ENCODE measurements around the gene BRAT1. TPM values are rescaled to one million over a fixed set of nuclear protein-coding genes. Genes with fewer than 3 reads are reported as not detected.
A peak's percentile ranks its signal among the peaks of the same experiment; 100 is the strongest.

The BRAT1 gene
- total RNA-seq, 1 experiment from 2014 or later, result 50.0 TPM

DNA sequence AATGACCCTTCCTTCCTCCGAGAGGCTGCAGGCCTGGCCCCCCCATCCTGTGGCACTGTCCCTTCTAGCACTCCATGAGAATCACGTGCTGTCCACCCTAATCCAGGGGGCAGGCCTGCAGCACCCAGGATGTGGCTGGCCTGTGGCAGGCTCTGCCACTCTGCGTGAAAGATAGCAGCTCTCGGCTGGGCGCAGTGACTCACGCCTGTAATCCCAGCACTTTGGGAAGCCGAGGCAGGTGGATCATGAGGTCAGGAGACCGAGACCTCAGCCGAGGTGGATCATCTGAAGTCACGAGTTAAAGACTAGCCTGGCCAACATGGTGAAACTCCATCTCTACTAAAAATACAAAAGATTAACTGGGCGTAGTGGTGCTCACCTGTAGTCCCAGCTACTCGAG lies 54.6 kb downstream of the BRAT1 start (continued):
- TF ChIP-seq, protein P1, sequence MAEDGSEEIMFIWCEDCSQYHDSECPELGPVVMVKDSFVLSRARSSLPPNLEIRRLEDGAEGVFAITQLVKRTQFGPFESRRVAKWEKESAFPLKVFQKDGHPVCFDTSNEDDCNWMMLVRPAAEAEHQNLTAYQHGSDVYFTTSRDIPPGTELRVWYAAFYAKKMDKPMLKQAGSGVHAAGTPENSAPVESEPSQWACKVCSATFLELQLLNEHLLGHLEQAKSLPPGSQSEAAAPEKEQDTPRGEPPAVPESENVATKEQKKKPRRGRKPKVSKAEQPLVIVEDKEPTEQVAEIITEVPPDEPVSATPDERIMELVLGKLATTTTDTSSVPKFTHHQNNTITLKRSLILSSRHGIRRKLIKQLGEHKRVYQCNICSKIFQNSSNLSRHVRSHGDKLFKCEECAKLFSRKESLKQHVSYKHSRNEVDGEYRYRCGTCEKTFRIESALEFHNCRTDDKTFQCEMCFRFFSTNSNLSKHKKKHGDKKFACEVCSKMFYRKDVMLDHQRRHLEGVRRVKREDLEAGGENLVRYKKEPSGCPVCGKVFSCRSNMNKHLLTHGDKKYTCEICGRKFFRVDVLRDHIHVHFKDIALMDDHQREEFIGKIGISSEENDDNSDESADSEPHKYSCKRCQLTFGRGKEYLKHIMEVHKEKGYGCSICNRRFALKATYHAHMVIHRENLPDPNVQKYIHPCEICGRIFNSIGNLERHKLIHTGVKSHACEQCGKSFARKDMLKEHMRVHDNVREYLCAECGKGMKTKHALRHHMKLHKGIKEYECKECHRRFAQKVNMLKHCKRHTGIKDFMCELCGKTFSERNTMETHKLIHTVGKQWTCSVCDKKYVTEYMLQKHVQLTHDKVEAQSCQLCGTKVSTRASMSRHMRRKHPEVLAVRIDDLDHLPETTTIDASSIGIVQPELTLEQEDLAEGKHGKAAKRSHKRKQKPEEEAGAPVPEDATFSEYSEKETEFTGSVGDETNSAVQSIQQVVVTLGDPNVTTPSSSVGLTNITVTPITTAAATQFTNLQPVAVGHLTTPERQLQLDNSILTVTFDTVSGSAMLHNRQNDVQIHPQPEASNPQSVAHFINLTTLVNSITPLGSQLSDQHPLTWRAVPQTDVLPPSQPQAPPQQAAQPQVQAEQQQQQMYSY (CRISPR knock-in tag; IDR thresholded peaks at IDR 0.05), result no peak

DNA sequence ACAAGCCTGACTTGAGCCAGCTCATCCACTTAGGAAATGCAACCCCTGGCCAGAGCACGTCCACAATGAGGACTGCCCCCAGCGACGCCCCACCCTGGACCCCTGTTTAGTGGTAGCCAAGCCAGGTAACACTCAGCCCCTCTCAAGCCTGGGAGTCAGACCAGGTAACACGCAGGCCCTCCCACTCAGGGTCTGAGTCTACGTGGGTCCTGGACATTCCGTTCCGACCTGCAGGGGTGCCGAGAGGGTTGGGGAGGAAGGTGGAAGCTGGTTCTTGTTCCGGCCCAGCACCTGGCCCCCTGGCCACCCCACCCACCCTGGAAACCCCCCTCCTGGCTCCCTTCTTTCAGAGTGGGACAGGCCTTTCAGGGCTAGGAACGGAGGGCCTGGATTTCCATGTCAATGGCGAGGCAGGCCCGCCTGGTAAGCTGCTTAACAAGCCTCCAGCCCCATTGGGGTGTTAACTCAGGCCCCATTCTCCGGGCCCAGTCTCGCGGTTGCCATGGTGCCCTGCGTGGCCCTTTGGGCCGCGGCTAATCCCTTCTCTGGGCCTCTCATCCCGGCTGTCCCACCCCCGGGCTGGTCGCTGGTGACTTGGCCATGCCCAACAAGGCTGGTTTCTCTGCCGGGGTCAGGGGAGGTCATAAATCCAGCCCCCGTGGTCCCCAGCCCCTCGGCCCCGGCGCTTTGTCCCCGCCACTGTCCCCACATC lies 55.4 kb downstream of the BRAT1 start:
- Mint-ChIP-seq H3K4me1 (peaks cover 36% of the 10 kb centered on the region), H3K27ac (no peak overlapping the region), H3K4me3 (no peak overlapping the region), H3K27me3 (ENCODE audit: low read depth) (no peaks in the 10 kb centered on the region; the same call in 1 of the 2 replicates), H3K9me3 (no peaks in the 10 kb centered on the region), H3K36me3 (no peaks in the 10 kb centered on the region)
- TF ChIP-seq, protein P1 (CRISPR knock-in tag; IDR thresholded peaks at IDR 0.05), result no peak
- TF ChIP-seq, protein P2, sequence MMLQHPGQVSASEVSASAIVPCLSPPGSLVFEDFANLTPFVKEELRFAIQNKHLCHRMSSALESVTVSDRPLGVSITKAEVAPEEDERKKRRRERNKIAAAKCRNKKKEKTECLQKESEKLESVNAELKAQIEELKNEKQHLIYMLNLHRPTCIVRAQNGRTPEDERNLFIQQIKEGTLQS (CRISPR knock-in tag; conservative IDR thresholded peaks at IDR 0.05), result no peak
- TF ChIP-seq, protein P3, sequence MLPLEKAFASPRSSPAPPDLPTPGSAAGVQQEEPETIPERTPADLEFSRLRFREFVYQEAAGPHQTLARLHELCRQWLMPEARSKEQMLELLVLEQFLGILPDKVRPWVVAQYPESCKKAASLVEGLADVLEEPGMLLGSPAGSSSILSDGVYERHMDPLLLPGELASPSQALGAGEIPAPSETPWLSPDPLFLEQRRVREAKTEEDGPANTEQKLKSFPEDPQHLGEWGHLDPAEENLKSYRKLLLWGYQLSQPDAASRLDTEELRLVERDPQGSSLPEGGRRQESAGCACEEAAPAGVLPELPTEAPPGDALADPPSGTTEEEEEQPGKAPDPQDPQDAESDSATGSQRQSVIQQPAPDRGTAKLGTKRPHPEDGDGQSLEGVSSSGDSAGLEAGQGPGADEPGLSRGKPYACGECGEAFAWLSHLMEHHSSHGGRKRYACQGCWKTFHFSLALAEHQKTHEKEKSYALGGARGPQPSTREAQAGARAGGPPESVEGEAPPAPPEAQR (CRISPR knock-in tag; IDR thresholded peaks at IDR 0.05), result no peak
- TF ChIP-seq PRRX2 (CRISPR knock-in tag; IDR thresholded peaks at IDR 0.05) (no peak), FOXK1 (CRISPR knock-in tag; IDR thresholded peaks at IDR 0.05) (no peak), NFYB (CRISPR knock-in tag; conservative IDR thresholded peaks at IDR 0.05; ENCODE audit: low read depth) (no peak), SMAD3 (CRISPR knock-in tag; IDR thresholded peaks at IDR 0.05; ENCODE audit: borderline replicate concordance) (no peak), RELA (CRISPR knock-in tag; IDR thresholded peaks at IDR 0.05; ENCODE audit: borderline replicate concordance) (no peak), NR1H2 (CRISPR knock-in tag; IDR thresholded peaks at IDR 0.05) (no peak), ZNF423 (CRISPR knock-in tag; IDR thresholded peaks at IDR 0.05) (peak; percentile 56; the same call in 1 of the 2 replicates), CBFB (CRISPR knock-in tag; IDR thresholded peaks at IDR 0.05; ENCODE audit: low read depth) (no peak), ZNF416 (CRISPR knock-in tag; IDR thresholded peaks at IDR 0.05) (no peak), JAZF1 (CRISPR knock-in tag; IDR thresholded peaks at IDR 0.05) (no peak), GABPB1 (CRISPR knock-in tag; IDR thresholded peaks at IDR 0.05) (no peak)
- TF ChIP-seq, protein P4, sequence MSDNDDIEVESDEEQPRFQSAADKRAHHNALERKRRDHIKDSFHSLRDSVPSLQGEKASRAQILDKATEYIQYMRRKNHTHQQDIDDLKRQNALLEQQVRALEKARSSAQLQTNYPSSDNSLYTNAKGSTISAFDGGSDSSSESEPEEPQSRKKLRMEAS (CRISPR knock-in tag; IDR thresholded peaks at IDR 0.05), result 0 out of 2 replicates have a peak, but pooled peaks have one; percentile 9
- TF ChIP-seq, protein P5, sequence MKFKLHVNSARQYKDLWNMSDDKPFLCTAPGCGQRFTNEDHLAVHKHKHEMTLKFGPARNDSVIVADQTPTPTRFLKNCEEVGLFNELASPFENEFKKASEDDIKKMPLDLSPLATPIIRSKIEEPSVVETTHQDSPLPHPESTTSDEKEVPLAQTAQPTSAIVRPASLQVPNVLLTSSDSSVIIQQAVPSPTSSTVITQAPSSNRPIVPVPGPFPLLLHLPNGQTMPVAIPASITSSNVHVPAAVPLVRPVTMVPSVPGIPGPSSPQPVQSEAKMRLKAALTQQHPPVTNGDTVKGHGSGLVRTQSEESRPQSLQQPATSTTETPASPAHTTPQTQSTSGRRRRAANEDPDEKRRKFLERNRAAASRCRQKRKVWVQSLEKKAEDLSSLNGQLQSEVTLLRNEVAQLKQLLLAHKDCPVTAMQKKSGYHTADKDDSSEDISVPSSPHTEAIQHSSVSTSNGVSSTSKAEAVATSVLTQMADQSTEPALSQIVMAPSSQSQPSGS (CRISPR knock-in tag; IDR thresholded peaks at IDR 0.05; ENCODE audit: borderline replicate concordance, low read depth), result no peak
- TF ChIP-seq, protein P6, sequence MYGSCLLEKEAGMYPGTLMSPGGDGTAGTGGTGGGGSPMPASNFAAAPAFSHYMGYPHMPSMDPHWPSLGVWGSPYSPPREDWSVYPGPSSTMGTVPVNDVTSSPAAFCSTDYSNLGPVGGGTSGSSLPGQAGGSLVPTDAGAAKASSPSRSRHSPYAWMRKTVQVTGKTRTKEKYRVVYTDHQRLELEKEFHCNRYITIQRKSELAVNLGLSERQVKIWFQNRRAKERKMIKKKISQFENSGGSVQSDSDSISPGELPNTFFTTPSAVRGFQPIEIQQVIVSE (CRISPR knock-in tag; IDR thresholded peaks at IDR 0.05; ENCODE audit: borderline replicate concordance), result no peak
- TF ChIP-seq, protein P7, sequence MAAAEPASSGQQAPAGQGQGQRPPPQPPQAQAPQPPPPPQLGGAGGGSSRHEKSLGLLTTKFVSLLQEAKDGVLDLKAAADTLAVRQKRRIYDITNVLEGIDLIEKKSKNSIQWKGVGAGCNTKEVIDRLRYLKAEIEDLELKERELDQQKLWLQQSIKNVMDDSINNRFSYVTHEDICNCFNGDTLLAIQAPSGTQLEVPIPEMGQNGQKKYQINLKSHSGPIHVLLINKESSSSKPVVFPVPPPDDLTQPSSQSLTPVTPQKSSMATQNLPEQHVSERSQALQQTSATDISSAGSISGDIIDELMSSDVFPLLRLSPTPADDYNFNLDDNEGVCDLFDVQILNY (CRISPR knock-in tag; IDR thresholded peaks at IDR 0.05), result no peak
- CTCF ChIA-PET, result interaction anchor here (0.7 to 5.3 kb wide), 16 partner anchors 11 to 210 kb away, joined by 3 to 66 read pairs (median 4); partner anchors contain the start of gene IQCE
- POLR2A ChIA-PET, result interaction anchor here (0.6 to 0.7 kb wide), 2 partner anchors 56 to 1534 kb away, joined by 3 to 5 read pairs; partner anchors contain the start of gene BRAT1
- ATAC-seq (peak; percentile 45), DNase-seq (ENCODE audit: low spot score) (peak; percentile 58)

All from WTC11 (cell line).